K562 (cell line): ENCODE measurements around the gene TMEM273. TPM values are rescaled to one million over a fixed set of nuclear protein-coding genes. Genes with fewer than 3 reads are reported as not detected.

ENCODE experiments used
- ATAC-seq: fragments of 200-7000 bp; cut with Tn5 transposase; 3 replicates; pipeline ENCODE4 v1.9.1; 2020; ENCODE audit warnings: moderate library complexity
- BruUV-seq: library from RNA; stranded (reverse); fragments of 400-500 nt; replicated peaks from 2 replicates; lab custom pipeline; 2021; lab: Mats Ljungman, UMichigan
- CTCF ChIA-PET: fragments of 300-600 bp; formaldehyde crosslinking; extraction: SDS; loops from one replicate; lab custom pipeline; 2021; ENCODE audit warnings: low intra/inter-chr PET ratio; lab: Yijun Ruan, JAX
- POLR2A ChIA-PET: fragments of 300-600, 350-650 bp; sonication (Branson Sonifier 250); formaldehyde crosslinking; extraction: SDS; loops from one replicate; lab custom pipeline; 2021; ENCODE audit warnings: antibody characterized with exemption, inconsistent platforms; lab: Yijun Ruan, JAX
- DNase-seq, 4 experiments: peaks; one replicate each; pipeline versions ENCODE4 v3.0.0 to v3.0.0-alpha.2; 2011 to 2018; ENCODE audit warnings: low spot score in 3 of 4, mixed read lengths in 3 of 4; ENCODE audit errors: extremely low read depth in 1 of 4
- FAIRE-seq: peaks from 2 replicates; lab custom pipeline; 2011; peaks lifted over from hg19 to GRCh38; lab: Jason Lieb, UNC
- H2AFZ ChIP-seq: 2 replicates; pipeline ENCODE4 v1.6.0; 2011; ENCODE audit warnings: low read depth, low read length, control low read depth, inconsistent platforms
- H3K27ac ChIP-seq: fragments of 200-600 bp; 3 replicates; pipeline ENCODE4 v1.8.0; 2011; ENCODE audit warnings: low read depth, mild to moderate bottlenecking, control low read depth, inconsistent platforms, low read length, moderate library complexity, mixed read lengths; ENCODE audit errors: extremely low read depth
- H3K27me3 ChIP-seq, 2 experiments: fragments of 300-600 bp in 1 of 2; 2 replicates in 1 of 2; 3 replicates in 1 of 2; pipeline versions ENCODE4 v1.6.0 to v1.8.0; 2011; ENCODE audit warnings: inconsistent platforms in 2 of 2, low read length in 2 of 2, mild to moderate bottlenecking in 1 of 2, mixed read lengths in 1 of 2, moderate library complexity in 1 of 2; ENCODE audit not compliant: control insufficient read depth in 2 of 2, insufficient read depth in 2 of 2
- H3K36me3 ChIP-seq: fragments of 300-600 bp; 3 replicates; pipeline ENCODE4 v1.8.0; 2011; ENCODE audit warnings: mild to moderate bottlenecking, low read length, inconsistent platforms; ENCODE audit not compliant: control insufficient read depth, insufficient read depth
- H3K4me1 ChIP-seq, 2 experiments: fragments of 200-600 bp in 1 of 2; replicated peaks in 1 of 2; 2 replicates in 1 of 2; 3 replicates in 1 of 2; pipeline versions ENCODE4 v1.5.1 to v1.8.0; 2011; ENCODE audit warnings: inconsistent platforms in 2 of 2, low read length in 2 of 2, mild to moderate bottlenecking in 1 of 2, mixed read lengths in 1 of 2, moderate library complexity in 1 of 2; ENCODE audit not compliant: control insufficient read depth in 2 of 2, insufficient read depth in 2 of 2
- H3K4me2 ChIP-seq: 2 replicates; pipeline ENCODE4 v1.6.1; 2011; ENCODE audit warnings: low read length, control low read depth, inconsistent platforms, mixed read lengths; ENCODE audit not compliant: insufficient read depth
- H3K4me3 ChIP-seq: fragments of 200-600 bp; sonication (generic), shearing (Covaris generic); 2 replicates; pipeline ENCODE4 v1.5.1; 2016; ENCODE audit warnings: control low read depth, inconsistent platforms
- H3K79me2 ChIP-seq: fragments of 200-600 bp; 3 replicates; pipeline ENCODE4 v1.8.0; 2011; ENCODE audit warnings: low read length, inconsistent platforms; ENCODE audit not compliant: control insufficient read depth, insufficient read depth
- H3K9ac ChIP-seq, 2 experiments: 2 replicates each; pipeline versions ENCODE4 v1.6.0 to v1.6.1; 2011; ENCODE audit warnings: low read depth in 2 of 2, low read length in 2 of 2, control low read depth in 1 of 2, inconsistent platforms in 1 of 2, mild to moderate bottlenecking in 1 of 2, mixed read lengths in 1 of 2; ENCODE audit not compliant: insufficient read depth in 1 of 2
- H3K9me1 ChIP-seq: one replicate; pipeline ENCODE4 v1.6.0; 2011; ENCODE audit warnings: inconsistent platforms, mild to moderate bottlenecking, low read length, moderate library complexity; ENCODE audit not compliant: control insufficient read depth, insufficient read depth
- H3K9me3 ChIP-seq: replicated peaks from 2 replicates; pipeline ENCODE4 v1.5.1; 2011; ENCODE audit warnings: low read depth, low read length, inconsistent platforms; ENCODE audit not compliant: control insufficient read depth, insufficient read depth
- H4K20me1 ChIP-seq: replicated peaks from 2 replicates; pipeline ENCODE4 v1.6.1; 2011; ENCODE audit warnings: low read length, inconsistent platforms, mixed read lengths; ENCODE audit not compliant: control insufficient read depth, insufficient read depth
- CTBP1 ChIP-seq: fragments of 450-650 bp; IDR thresholded peaks from 2 replicates; pipeline ENCODE4 v1.6.1; 2016; ENCODE audit warnings: borderline replicate concordance
- DNMT1 ChIP-seq: fragments of 450-650 bp; IDR thresholded peaks from 2 replicates; pipeline ENCODE4 v1.6.1; 2016; ENCODE audit warnings: antibody characterized with exemption, mild to moderate bottlenecking
- MAFK ChIP-seq: IDR thresholded peaks from 2 replicates; pipeline ENCODE4 v1.6.1; 2011; ENCODE audit warnings: low read length, improper control_type of control experiment
- NFE2L1 ChIP-seq: fragments of 450-650 bp; IDR thresholded peaks from 2 replicates; pipeline ENCODE4 v1.6.1; 2016; ENCODE audit warnings: missing genetic modification characterization, low read depth, mild to moderate bottlenecking, missing compliant biosample characterization, moderate library complexity, borderline replicate concordance
- POU5F1 ChIP-seq: fragments of 150-350 bp; IDR thresholded peaks from 2 replicates; pipeline ENCODE4 v1.6.1; 2014; ENCODE audit warnings: borderline replicate concordance, low read length, low read depth, mild to moderate bottlenecking; ENCODE audit not compliant: partially characterized antibody
- PPARD ChIP-seq: fragments of 250-450 bp; sonication (Bioruptor Pico); IDR thresholded peaks from 2 replicates; pipeline ENCODE4 v1.8.0; 2022; ENCODE audit warnings: inconsistent platforms, mild to moderate bottlenecking, moderate library complexity
- RBBP5 ChIP-seq: fragments of 200-600 bp; sonication (generic); IDR thresholded peaks from 2 replicates; pipeline ENCODE4 v1.6.1; 2012; ENCODE audit warnings: borderline replicate concordance, mild to moderate bottlenecking, low read length, control low read depth, inconsistent platforms; ENCODE audit not compliant: insufficient read depth, poor library complexity, severe bottlenecking
- RBM15 ChIP-seq: fragments of 200-400 bp; formaldehyde crosslinking; IDR thresholded peaks from 2 replicates; pipeline ENCODE4 v1.6.1; 2018; ENCODE audit warnings: mild to moderate bottlenecking, low read length, moderate library complexity; ENCODE audit not compliant: insufficient read depth
- ZNF778 ChIP-seq: fragments of 450-650 bp; formaldehyde crosslinking; IDR thresholded peaks from 2 replicates; pipeline ENCODE4 v1.4.0; 2020; ENCODE audit warnings: mild to moderate bottlenecking, moderate library complexity
- WGBS: fragments of 100-300 bp; shearing (Covaris generic); methylation state at CpG from one replicate; pipeline ENCODE4 v1.1.6; 2016; ENCODE audit warnings: low coverage, mixed read lengths; ENCODE audit not compliant: insufficient coverage; ENCODE audit errors: missing lambda C conversion rate; 5-methylcytosine and 5-hydroxymethylcytosine counted together
- in situ Hi-C: fragments of 300-500 bp; cut with MboI; formaldehyde crosslinking; loops from 4 replicates; pipeline ENCODE4 v1.15.0; 2018; ENCODE audit warnings: inconsistent platforms, mixed read lengths
- intact Hi-C: fragments of 100-400 bp; cut with micrococcal nuclease; formaldehyde crosslinking; loops from 2 replicates; pipeline ENCODE4 v1.14.2; 2022
- polyA plus RNA-seq, 8 experiments: library from polyadenylated mRNA; depleted of rRNA in 4 of 8; stranded (reverse) in 5 of 8; unstranded in 3 of 8; fragments of >200 nt; fragmentation: Nextera tagmentation in 2 of 8; fragmentation: Illumina TruSeq in 1 of 8; extraction: Ambion mirVana in 2 of 8; extraction: Trizol in 1 of 8; gene quantifications; 2 replicates each; pipeline versions ENCODE4 v1.2.1 to v1.2.3, GENCODE V29; 2011 to 2014; ENCODE audit warnings: inconsistent platforms in 1 of 8, missing spikeins in 1 of 8
- total RNA-seq, 7 experiments: library from RNA; depleted of rRNA in 6 of 7; stranded (reverse); fragments of >200 nt in 6 of 7; fragmentation: Illumina TruSeq in 2 of 7; extraction: Trizol in 2 of 7; gene quantifications; 2 replicates each; pipeline versions ENCODE4 v1.2.1 to v1.2.3, GENCODE V29; 2011 to 2021; ENCODE audit warnings: low replicate concordance in 1 of 7
- TF ChIP-seq, protein P1 (sequence below): sonication (generic); formaldehyde crosslinking; IDR thresholded peaks from 2 replicates; pipeline ENCODE4 v1.8.0; 2022; ENCODE audit warnings: missing genetic modification reagents, mild to moderate bottlenecking, borderline replicate concordance
- TF ChIP-seq, protein P2 (sequence below): fragments of 250-450 bp; sonication (Bioruptor Pico); IDR thresholded peaks from 2 replicates; pipeline ENCODE4 v1.5.0; 2020; ENCODE audit warnings: mild to moderate bottlenecking, borderline replicate concordance
- TF ChIP-seq, protein P3 (sequence below): fragments of 450-650 bp; IDR thresholded peaks from 2 replicates; pipeline ENCODE4 v1.7.0; 2016; ENCODE audit warnings: borderline replicate concordance
- TF ChIP-seq, protein P4 (sequence below), 2 experiments: fragments of 450-650 bp; IDR thresholded peaks; 2 replicates each; pipeline ENCODE4 v1.6.1; 2018; ENCODE audit warnings: mild to moderate bottlenecking in 2 of 2, low read depth in 1 of 2; ENCODE audit not compliant: partially characterized antibody in 2 of 2

The TMEM273 gene
- total and polyA plus RNA-seq, 9 of the 15 experiments (the other 6 are each of a cell fraction or from before 2014, with no cell fraction given), result 39.2 to 131 (median 95.6) TPM

DNA sequence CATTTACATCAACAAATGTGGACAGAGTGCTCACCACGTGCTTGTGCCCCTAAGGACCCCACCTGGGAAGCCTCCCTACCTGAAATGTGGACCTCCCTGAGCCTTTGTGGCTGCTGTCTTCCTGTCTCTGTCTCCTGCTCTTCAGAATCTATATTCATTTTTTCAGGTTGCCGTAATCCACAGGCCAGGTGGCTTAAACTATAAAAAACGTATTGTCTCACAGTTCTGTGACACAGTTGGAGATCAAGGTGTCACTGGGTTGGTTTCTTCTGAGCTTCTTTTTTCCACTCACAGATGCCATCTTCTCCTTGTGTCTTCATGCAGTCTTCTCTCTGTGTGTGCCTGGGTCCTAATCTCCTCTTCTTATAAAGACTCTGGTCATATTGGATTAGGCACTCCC is 67.3 kb downstream of the TMEM273 start:
- Histone ChIP-seq H3K27ac (no peak overlapping the region), H3K9me3 (no peaks in the 10 kb centered on the region), H4K20me1 (no peaks in the 10 kb centered on the region), H3K36me3 (no peaks in the 10 kb centered on the region), H3K79me2 (no peaks in the 10 kb centered on the region), H3K4me1 (peaks cover under 1 to 5% of the 10 kb centered on the region in 2 experiments; a peak in 2 of 5 replicates), H3K9ac (0 out of 4 replicates have a peak overlapping the region, but pooled peaks of 1 of the 2 experiments have one; percentile 11), H3K4me3 (no peak overlapping the region), H3K4me2 (no peak overlapping the region), H2AFZ (0 out of 2 replicates have a peak overlapping the region, but pooled peaks have one; percentile 3), H3K9me1 (no peaks in the 10 kb centered on the region), H3K27me3 (peaks cover 0 to 4% of the 10 kb centered on the region in 2 experiments; a peak in 1 of 5 replicates)
- intact Hi-C loops, result no loop called here
- FAIRE-seq, result no peak
- ChIA-PET POLR2A (no interaction called here), CTCF (no interaction called here)
- in situ Hi-C loops, result no loop called here
- DNase-seq, result no peak
- WGBS, result 24% methylated on average over 3 of the region's 3 CpGs
- BruUV-seq, result no TSS peak
- ATAC-seq, result no peak
- TF ChIP-seq, protein P1, sequence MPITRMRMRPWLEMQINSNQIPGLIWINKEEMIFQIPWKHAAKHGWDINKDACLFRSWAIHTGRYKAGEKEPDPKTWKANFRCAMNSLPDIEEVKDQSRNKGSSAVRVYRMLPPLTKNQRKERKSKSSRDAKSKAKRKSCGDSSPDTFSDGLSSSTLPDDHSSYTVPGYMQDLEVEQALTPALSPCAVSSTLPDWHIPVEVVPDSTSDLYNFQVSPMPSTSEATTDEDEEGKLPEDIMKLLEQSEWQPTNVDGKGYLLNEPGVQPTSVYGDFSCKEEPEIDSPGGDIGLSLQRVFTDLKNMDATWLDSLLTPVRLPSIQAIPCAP, result no peak
- TF ChIP-seq MAFK, result no peak
- TF ChIP-seq POU5F1, result no peak
- TF ChIP-seq, protein P2, sequence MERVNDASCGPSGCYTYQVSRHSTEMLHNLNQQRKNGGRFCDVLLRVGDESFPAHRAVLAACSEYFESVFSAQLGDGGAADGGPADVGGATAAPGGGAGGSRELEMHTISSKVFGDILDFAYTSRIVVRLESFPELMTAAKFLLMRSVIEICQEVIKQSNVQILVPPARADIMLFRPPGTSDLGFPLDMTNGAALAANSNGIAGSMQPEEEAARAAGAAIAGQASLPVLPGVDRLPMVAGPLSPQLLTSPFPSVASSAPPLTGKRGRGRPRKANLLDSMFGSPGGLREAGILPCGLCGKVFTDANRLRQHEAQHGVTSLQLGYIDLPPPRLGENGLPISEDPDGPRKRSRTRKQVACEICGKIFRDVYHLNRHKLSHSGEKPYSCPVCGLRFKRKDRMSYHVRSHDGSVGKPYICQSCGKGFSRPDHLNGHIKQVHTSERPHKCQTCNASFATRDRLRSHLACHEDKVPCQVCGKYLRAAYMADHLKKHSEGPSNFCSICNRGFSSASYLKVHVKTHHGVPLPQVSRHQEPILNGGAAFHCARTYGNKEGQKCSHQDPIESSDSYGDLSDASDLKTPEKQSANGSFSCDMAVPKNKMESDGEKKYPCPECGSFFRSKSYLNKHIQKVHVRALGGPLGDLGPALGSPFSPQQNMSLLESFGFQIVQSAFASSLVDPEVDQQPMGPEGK (CRISPR knock-in tag), result no peak
- TF ChIP-seq RBM15, result no peak
- no peak for TF ChIP-seq RBBP5
- TF ChIP-seq, protein P3, sequence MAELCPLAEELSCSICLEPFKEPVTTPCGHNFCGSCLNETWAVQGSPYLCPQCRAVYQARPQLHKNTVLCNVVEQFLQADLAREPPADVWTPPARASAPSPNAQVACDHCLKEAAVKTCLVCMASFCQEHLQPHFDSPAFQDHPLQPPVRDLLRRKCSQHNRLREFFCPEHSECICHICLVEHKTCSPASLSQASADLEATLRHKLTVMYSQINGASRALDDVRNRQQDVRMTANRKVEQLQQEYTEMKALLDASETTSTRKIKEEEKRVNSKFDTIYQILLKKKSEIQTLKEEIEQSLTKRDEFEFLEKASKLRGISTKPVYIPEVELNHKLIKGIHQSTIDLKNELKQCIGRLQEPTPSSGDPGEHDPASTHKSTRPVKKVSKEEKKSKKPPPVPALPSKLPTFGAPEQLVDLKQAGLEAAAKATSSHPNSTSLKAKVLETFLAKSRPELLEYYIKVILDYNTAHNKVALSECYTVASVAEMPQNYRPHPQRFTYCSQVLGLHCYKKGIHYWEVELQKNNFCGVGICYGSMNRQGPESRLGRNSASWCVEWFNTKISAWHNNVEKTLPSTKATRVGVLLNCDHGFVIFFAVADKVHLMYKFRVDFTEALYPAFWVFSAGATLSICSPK, result no peak
- no peak for TF ChIP-seq ZNF778 (CRISPR knock-in tag)
- TF ChIP-seq NFE2L1 (tag), result no peak
- TF ChIP-seq DNMT1, result no peak
- TF ChIP-seq, protein P4, sequence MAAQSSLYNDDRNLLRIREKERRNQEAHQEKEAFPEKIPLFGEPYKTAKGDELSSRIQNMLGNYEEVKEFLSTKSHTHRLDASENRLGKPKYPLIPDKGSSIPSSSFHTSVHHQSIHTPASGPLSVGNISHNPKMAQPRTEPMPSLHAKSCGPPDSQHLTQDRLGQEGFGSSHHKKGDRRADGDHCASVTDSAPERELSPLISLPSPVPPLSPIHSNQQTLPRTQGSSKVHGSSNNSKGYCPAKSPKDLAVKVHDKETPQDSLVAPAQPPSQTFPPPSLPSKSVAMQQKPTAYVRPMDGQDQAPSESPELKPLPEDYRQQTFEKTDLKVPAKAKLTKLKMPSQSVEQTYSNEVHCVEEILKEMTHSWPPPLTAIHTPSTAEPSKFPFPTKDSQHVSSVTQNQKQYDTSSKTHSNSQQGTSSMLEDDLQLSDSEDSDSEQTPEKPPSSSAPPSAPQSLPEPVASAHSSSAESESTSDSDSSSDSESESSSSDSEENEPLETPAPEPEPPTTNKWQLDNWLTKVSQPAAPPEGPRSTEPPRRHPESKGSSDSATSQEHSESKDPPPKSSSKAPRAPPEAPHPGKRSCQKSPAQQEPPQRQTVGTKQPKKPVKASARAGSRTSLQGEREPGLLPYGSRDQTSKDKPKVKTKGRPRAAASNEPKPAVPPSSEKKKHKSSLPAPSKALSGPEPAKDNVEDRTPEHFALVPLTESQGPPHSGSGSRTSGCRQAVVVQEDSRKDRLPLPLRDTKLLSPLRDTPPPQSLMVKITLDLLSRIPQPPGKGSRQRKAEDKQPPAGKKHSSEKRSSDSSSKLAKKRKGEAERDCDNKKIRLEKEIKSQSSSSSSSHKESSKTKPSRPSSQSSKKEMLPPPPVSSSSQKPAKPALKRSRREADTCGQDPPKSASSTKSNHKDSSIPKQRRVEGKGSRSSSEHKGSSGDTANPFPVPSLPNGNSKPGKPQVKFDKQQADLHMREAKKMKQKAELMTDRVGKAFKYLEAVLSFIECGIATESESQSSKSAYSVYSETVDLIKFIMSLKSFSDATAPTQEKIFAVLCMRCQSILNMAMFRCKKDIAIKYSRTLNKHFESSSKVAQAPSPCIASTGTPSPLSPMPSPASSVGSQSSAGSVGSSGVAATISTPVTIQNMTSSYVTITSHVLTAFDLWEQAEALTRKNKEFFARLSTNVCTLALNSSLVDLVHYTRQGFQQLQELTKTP (IDR thresholded peaks at IDR 0.05; ENCODE audit: low read depth in 1 of 2, partially characterized antibody in 2 of 2), result no peak
- no peak for TF ChIP-seq CTBP1
- no peak for TF ChIP-seq PPARD (CRISPR knock-in tag)
